Retinal pigment epithelial cell (primary cell): Measurements from ENCODE around the gene ELMO3.

ENCODE experiments used
- DNase-seq: peaks from one replicate; pipeline ENCODE4 v3.0.0-alpha.2; 2010; ENCODE audit warnings: low read depth
- H3K4me3 ChIP-seq: 2 replicates; pipeline ENCODE4 v1.5.1; 2011; ENCODE audit warnings: mild to moderate bottlenecking, low read length, control low read depth, moderate library complexity
- CTCF ChIP-seq: conservative IDR thresholded peaks from 2 replicates; pipeline ENCODE4 v1.5.1; 2011; ENCODE audit warnings: low read depth, low read length, control low read depth, inconsistent platforms

ELMO3 gene

GRCh38 chr16:67170168-67170948 is 28.6 kb upstream of the ELMO3 start, which contains the start of gene NOL3:
Gene NOL3 (plus strand): TSS chr16:67170538.
- no peak for TF ChIP-seq CTCF
- peak within 1 kb of the TSS; percentile 52 for H3K4me3 ChIP-seq
- no peak for DNase-seq

GRCh38 chr16:67170949-67171649 is 27.8 kb upstream of the ELMO3 start:
- TF ChIP-seq CTCF, result no peak
- DNase-seq, result no peak
- peak overlapping the region; percentile 52 for H3K4me3 ChIP-seq

GRCh38 chr16:67173323-67173722 is 25.6 kb upstream of the ELMO3 start:
- no peak for DNase-seq

GRCh38 chr16:67173808-67174705 is 24.9 kb upstream of the ELMO3 start:
- peak; percentile 77 for DNase-seq
- peak; percentile 42 for TF ChIP-seq CTCF
- peak overlapping the region; percentile 57 for H3K4me3 ChIP-seq

More at GRCh38 chr16:67173323-67173722, 25.6 kb upstream of the ELMO3 start:
- no peak for TF ChIP-seq CTCF
- peak overlapping the region; percentile 57 for H3K4me3 ChIP-seq

- H3K4me3 ChIP-seq, result peak overlapping the region; percentile 57
- no peak for TF ChIP-seq CTCF
- DNase-seq, result no peak
These were observed 24.2 kb upstream of the ELMO3 start for GRCh38 chr16:67174706-67175231.

GRCh38 chr16:67176662-67177061 is 22.3 kb upstream of the ELMO3 start:
- H3K4me3 ChIP-seq, result no peak overlapping the region
- TF ChIP-seq CTCF, result no peak
- no peak for DNase-seq
